ENCODE data around the gene TBCK.

Gene TBCK

DNA sequence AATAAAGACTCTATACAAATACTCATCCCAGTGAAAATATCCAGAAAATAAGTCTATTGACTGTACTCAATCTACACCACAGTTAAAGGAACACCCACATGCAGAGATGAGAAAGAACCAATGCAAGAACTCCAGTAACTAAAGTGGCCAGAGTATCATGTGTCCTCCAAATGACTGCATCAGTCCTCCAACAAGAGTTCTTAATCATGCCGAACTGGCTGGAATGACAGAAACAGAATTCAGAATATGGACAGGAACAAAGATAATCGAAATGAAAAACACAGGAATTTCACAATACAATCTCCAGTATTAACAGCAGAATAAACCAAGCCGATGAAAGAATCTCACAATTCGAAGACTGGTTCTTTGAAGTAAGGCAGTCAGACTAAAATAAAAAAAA, 210.3 kb downstream of the TBCK start:
- Histone ChIP-seq H3K36me3 (ENCODE audit: control insufficient read depth in 1 of 2, insufficient read depth in 2 of 2, low read length in 2 of 2) (peaks cover 6 to 10% of the 10 kb centered on the region in 2 donors), H3K4me3 (ENCODE audit: low read depth in 1 of 2, low read length in 2 of 2) (no peak overlapping the region), H3K27me3 (ENCODE audit: control insufficient read depth in 1 of 2, insufficient read depth in 2 of 2, low read length in 2 of 2) (no peaks in the 10 kb centered on the region), H3K27ac (ENCODE audit: low read depth, low read length) (no peak overlapping the region), H3K4me1 (ENCODE audit: control insufficient read depth in 1 of 2, insufficient read depth in 2 of 2, low read length in 2 of 2) (peaks cover 2 to 6% of the 10 kb centered on the region in 2 donors), H3K9me3 (ENCODE audit: control insufficient read depth in 1 of 2, low read length in 2 of 2) (peaks cover 14 to 15% of the 10 kb centered on the region in 2 donors), H3K9ac (ENCODE audit: low read depth in 1 of 2, low read length in 2 of 2) (no peak overlapping the region)

DNA sequence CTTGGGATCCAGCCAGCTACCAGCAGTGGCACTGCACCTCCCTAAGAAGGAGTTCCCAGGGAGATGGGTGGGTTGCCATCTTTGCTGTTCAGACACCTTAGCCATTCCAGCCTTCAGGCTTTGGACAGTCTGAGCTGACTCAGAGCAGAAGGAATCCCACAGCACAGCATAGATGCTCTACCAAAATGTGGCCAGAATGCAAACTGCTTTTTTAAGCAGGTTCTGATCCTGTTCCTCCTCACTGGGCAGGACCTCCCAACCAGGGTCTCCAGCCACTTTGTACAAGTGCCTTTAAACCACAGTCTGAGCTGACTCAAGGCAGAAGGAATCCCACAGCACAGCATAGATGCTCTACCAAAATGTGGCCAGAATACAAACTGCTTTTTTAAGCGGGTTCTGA, 211.7 kb downstream of the TBCK start:
- Histone ChIP-seq H3K4me1 (ENCODE audit: control insufficient read depth in 1 of 2, insufficient read depth in 2 of 2, low read length in 2 of 2) (peaks cover 2 to 6% of the 10 kb centered on the region in 2 donors), H3K27me3 (ENCODE audit: control insufficient read depth in 1 of 2, insufficient read depth in 2 of 2, low read length in 2 of 2) (no peaks in the 10 kb centered on the region), H3K4me3 (ENCODE audit: low read depth in 1 of 2, low read length in 2 of 2) (no peak overlapping the region), H3K36me3 (ENCODE audit: control insufficient read depth in 1 of 2, insufficient read depth in 2 of 2, low read length in 2 of 2) (peaks cover 2 to 10% of the 10 kb centered on the region in 2 donors), H3K9ac (ENCODE audit: low read depth in 1 of 2, low read length in 2 of 2) (no peak overlapping the region), H3K9me3 (ENCODE audit: control insufficient read depth in 1 of 2, low read length in 2 of 2) (peaks cover 1 to 3% of the 10 kb centered on the region in 2 donors), H3K27ac (ENCODE audit: low read depth, low read length) (no peak overlapping the region)

DNA sequence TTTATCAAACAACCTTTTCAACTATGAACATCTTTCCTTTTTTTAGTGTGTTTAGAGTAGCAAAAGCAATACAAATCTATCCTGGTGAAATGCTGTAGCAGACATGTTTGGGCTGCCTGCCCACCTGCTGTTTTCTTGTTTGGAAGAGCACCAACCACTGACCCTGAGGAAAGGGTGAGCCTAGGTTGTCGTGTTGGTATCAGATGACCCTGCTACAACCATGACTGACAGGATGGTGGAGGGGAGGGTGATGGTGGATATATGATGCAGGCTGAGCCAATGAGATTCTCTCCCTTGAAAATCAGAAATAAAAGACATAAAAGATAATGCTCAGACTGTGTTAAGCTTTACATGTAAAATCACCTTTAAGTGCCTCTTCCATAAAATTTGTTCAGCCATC, 219.6 kb downstream of the TBCK start:
- Histone ChIP-seq H3K9me3 (ENCODE audit: control insufficient read depth in 1 of 2, low read length in 2 of 2) (peaks cover 0 to under 1% of the 10 kb centered on the region in 2 donors), H3K36me3 (ENCODE audit: control insufficient read depth in 1 of 2, insufficient read depth in 2 of 2, low read length in 2 of 2) (peaks cover 0 to 11% of the 10 kb centered on the region in 2 donors), H3K4me1 (ENCODE audit: control insufficient read depth in 1 of 2, insufficient read depth in 2 of 2, low read length in 2 of 2) (no peaks in the 10 kb centered on the region), H3K9ac (ENCODE audit: low read depth in 1 of 2, low read length in 2 of 2) (no peak overlapping the region), H3K27ac (ENCODE audit: low read depth, low read length) (no peak overlapping the region), H3K27me3 (ENCODE audit: control insufficient read depth in 1 of 2, insufficient read depth in 2 of 2, low read length in 2 of 2) (no peaks in the 10 kb centered on the region), H3K4me3 (ENCODE audit: low read depth in 1 of 2, low read length in 2 of 2) (no peak overlapping the region)

DNA sequence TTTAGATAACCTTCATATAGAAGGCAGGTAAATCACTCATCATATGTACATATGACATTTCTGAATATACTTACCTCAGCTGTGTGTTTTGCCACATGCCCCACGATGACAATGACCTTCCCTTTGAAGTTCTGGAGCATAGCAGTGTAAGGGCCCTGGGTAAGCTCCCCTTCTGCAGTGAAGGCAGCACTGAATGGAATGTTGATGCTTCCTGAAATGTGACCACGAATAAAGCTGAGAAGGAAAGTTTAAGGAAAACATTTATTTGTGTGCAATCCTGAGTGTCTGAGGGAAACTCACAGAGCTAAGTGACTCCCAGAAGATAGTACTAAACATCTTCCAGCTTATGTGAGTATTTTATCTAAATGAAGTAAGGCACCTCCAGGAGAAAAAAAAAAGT, 220.6 kb downstream of the TBCK start:
- Histone ChIP-seq H3K36me3 (ENCODE audit: control insufficient read depth in 1 of 2, insufficient read depth in 2 of 2, low read length in 2 of 2) (peaks cover 3 to 20% of the 10 kb centered on the region in 2 donors), H3K9me3 (ENCODE audit: control insufficient read depth in 1 of 2, low read length in 2 of 2) (peaks cover 10% of the 10 kb centered on the region in 2 donors), H3K9ac (ENCODE audit: low read depth in 1 of 2, low read length in 2 of 2) (no peak overlapping the region), H3K4me1 (ENCODE audit: control insufficient read depth in 1 of 2, insufficient read depth in 2 of 2, low read length in 2 of 2) (no peaks in the 10 kb centered on the region), H3K27me3 (ENCODE audit: control insufficient read depth in 1 of 2, insufficient read depth in 2 of 2, low read length in 2 of 2) (no peaks in the 10 kb centered on the region), H3K27ac (ENCODE audit: low read depth, low read length) (no peak overlapping the region), H3K4me3 (ENCODE audit: low read depth in 1 of 2, low read length in 2 of 2) (no peak overlapping the region)

DNA sequence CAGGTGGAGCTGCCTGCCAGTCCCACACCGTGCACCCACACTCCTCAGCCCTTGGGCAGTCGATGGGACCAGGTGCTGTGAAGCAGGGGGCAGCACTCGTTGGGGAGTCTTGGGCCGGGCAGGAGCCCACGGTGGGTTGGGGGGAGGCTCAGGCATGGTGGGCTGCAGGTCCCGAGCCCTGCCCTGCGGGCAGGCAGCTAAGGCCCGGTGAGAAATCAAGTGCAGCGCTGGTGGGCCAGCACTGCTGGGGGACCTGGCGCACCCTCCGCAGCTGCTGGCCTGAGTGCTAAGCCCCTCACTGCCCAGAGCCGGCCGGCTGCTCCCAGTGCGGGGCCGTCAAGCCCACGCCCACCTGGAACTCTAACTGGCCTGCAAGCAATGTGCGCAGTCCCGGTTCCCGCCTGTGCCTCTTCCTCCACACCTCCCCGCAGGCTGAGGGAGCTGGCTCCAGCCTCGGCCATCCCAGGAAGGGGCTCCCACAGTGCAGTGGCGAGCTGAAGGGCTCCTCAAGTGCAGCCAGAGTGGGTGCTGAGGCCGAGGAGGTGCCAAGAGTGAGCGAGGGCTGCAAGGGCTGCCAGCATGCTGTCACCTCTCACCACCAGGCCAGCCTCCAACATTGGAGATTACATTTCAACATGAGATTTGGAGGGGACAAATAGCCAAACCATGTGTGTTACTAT, 223.5 kb downstream of the TBCK start:
- no peak overlapping the region for H3K27ac ChIP-seq (ENCODE audit: low read depth, low read length)
- H3K36me3 ChIP-seq (ENCODE audit: control insufficient read depth in 1 of 2, insufficient read depth in 2 of 2, low read length in 2 of 2): peaks cover 8 to 29% of the 10 kb centered on the region in 2 donors
- peaks cover 15 to 19% of the 10 kb centered on the region in 2 donors for H3K9me3 ChIP-seq (ENCODE audit: control insufficient read depth in 1 of 2, low read length in 2 of 2)
- H3K9ac ChIP-seq (ENCODE audit: low read depth in 1 of 2, low read length in 2 of 2): no peak overlapping the region
- no peaks in the 10 kb centered on the region for H3K4me1 ChIP-seq (ENCODE audit: control insufficient read depth in 1 of 2, insufficient read depth in 2 of 2, low read length in 2 of 2)
- no peak overlapping the region for H3K4me3 ChIP-seq (ENCODE audit: low read depth in 1 of 2, low read length in 2 of 2)
- H3K27me3 ChIP-seq (ENCODE audit: control insufficient read depth in 1 of 2, insufficient read depth in 2 of 2, low read length in 2 of 2): no peaks in the 10 kb centered on the region

DNA sequence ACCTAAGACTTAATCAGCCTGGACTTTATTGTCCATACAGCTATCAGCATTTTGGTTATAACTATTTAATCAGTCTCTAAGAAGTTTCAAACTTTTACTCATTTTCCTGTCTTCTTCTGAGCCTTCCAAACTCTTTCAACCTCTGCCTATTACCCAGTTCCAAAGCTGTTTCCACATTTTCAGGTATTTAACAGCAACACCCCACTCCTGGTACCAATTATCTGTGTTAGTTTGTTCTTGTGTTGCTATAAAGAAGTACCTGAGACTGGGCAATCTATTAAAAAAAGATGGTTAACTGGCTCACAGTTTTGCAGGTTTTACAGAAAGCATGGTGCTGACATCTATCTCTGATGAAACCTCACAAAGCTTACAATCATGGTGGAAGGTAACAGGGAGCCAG, 225.2 kb downstream of the TBCK start:
- Histone ChIP-seq H3K4me3 (ENCODE audit: low read depth in 1 of 2, low read length in 2 of 2) (no peak overlapping the region), H3K9me3 (ENCODE audit: control insufficient read depth in 1 of 2, low read length in 2 of 2) (peaks cover 15 to 20% of the 10 kb centered on the region in 2 donors), H3K9ac (ENCODE audit: low read depth in 1 of 2, low read length in 2 of 2) (no peak overlapping the region), H3K27ac (ENCODE audit: low read depth, low read length) (no peak overlapping the region), H3K27me3 (ENCODE audit: control insufficient read depth in 1 of 2, insufficient read depth in 2 of 2, low read length in 2 of 2) (no peaks in the 10 kb centered on the region), H3K36me3 (ENCODE audit: control insufficient read depth in 1 of 2, insufficient read depth in 2 of 2, low read length in 2 of 2) (peaks cover 8 to 29% of the 10 kb centered on the region in 2 donors), H3K4me1 (ENCODE audit: control insufficient read depth in 1 of 2, insufficient read depth in 2 of 2, low read length in 2 of 2) (no peaks in the 10 kb centered on the region)

DNA sequence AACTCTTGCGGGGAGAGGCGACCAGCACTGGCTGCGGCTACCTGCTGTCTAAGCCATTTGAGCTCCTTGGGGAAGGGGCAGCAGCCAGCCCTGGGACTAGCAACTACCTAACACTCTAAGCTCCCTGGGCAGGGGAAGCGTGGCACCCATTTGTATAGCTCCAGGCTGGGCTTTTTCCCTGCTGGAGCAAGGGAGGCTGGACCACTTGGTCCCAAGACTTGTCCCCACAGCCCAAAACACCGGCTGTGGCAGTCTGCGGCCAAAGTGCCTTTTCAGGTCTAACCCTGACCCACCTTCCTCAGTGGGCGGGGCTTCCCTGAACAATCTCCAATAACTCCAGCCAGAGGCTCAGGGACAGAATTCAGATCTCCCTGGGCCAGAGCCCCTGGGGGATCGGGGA, 232.9 kb downstream of the TBCK start:
- no peak overlapping the region for H3K9ac ChIP-seq (ENCODE audit: low read depth in 1 of 2, low read length in 2 of 2)
- H3K4me1 ChIP-seq (ENCODE audit: control insufficient read depth in 1 of 2, insufficient read depth in 2 of 2, low read length in 2 of 2): no peaks in the 10 kb centered on the region
- H3K27me3 ChIP-seq (ENCODE audit: control insufficient read depth in 1 of 2, insufficient read depth in 2 of 2, low read length in 2 of 2): no peaks in the 10 kb centered on the region
- H3K4me3 ChIP-seq (ENCODE audit: low read depth in 1 of 2, low read length in 2 of 2): no peak overlapping the region
- no peak overlapping the region for H3K27ac ChIP-seq (ENCODE audit: low read depth, low read length)
- H3K9me3 ChIP-seq (ENCODE audit: control insufficient read depth in 1 of 2, low read length in 2 of 2): peaks cover 0 to 15% of the 10 kb centered on the region in 2 donors
- H3K36me3 ChIP-seq (ENCODE audit: control insufficient read depth in 1 of 2, insufficient read depth in 2 of 2, low read length in 2 of 2): no peaks in the 10 kb centered on the region

DNA sequence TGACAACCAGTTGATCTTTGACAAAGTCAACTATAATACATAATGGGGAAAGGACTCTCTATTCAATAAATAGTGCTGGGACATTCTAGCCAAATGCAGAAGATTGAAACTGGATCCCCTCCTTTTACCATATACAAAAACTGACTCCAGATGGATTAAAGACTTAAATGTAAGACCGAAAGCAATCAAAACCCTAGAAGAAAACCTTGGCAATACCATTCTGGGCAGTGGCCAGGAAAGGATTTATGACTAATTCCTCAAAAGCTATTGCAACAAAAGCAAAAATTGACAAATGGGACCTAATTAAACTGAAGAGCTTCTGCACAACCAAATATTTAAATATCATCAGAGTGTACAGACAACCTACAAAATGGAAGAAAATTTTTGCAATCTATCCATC, 235.6 kb downstream of the TBCK start:
- Histone ChIP-seq H3K27me3 (ENCODE audit: control insufficient read depth in 1 of 2, insufficient read depth in 2 of 2, low read length in 2 of 2) (no peaks in the 10 kb centered on the region), H3K36me3 (ENCODE audit: control insufficient read depth in 1 of 2, insufficient read depth in 2 of 2, low read length in 2 of 2) (peaks cover 10 to 12% of the 10 kb centered on the region in 2 donors), H3K4me3 (ENCODE audit: low read depth in 1 of 2, low read length in 2 of 2) (no peak overlapping the region), H3K27ac (ENCODE audit: low read depth, low read length) (no peak overlapping the region), H3K4me1 (ENCODE audit: control insufficient read depth in 1 of 2, insufficient read depth in 2 of 2, low read length in 2 of 2) (no peaks in the 10 kb centered on the region), H3K9ac (ENCODE audit: low read depth in 1 of 2, low read length in 2 of 2) (no peak overlapping the region), H3K9me3 (ENCODE audit: control insufficient read depth in 1 of 2, low read length in 2 of 2) (peaks cover 10 to 29% of the 10 kb centered on the region in 2 donors)

DNA sequence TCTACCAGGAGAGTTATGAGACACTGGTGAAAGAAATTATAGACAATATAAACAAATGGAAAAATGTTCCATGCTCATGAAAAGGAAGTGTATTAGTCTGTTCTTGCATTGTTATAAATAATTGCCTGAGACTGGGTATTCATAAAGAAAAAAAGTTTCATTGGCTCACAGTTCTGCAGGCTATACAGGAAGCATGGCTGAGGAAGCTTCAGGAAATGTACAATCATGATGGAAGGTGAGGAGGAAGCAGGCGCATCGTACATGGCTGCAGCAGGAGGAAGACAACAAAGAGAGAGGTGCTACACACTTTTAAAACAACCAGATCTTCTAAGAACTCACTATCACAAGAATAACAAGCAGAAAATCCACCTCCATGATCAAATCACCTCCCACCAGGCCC, 236.4 kb downstream of the TBCK start:
- H3K4me3 ChIP-seq (ENCODE audit: low read depth in 1 of 2, low read length in 2 of 2): no peak overlapping the region
- no peak overlapping the region for H3K27ac ChIP-seq (ENCODE audit: low read depth, low read length)
- H3K36me3 ChIP-seq (ENCODE audit: control insufficient read depth in 1 of 2, insufficient read depth in 2 of 2, low read length in 2 of 2): peaks cover 10 to 12% of the 10 kb centered on the region in 2 donors
- H3K9me3 ChIP-seq (ENCODE audit: control insufficient read depth in 1 of 2, low read length in 2 of 2): peaks cover 10 to 29% of the 10 kb centered on the region in 2 donors
- H3K9ac ChIP-seq (ENCODE audit: low read depth in 1 of 2, low read length in 2 of 2): no peak overlapping the region
- no peaks in the 10 kb centered on the region for H3K27me3 ChIP-seq (ENCODE audit: control insufficient read depth in 1 of 2, insufficient read depth in 2 of 2, low read length in 2 of 2)
- no peaks in the 10 kb centered on the region for H3K4me1 ChIP-seq (ENCODE audit: control insufficient read depth in 1 of 2, insufficient read depth in 2 of 2, low read length in 2 of 2)

DNA sequence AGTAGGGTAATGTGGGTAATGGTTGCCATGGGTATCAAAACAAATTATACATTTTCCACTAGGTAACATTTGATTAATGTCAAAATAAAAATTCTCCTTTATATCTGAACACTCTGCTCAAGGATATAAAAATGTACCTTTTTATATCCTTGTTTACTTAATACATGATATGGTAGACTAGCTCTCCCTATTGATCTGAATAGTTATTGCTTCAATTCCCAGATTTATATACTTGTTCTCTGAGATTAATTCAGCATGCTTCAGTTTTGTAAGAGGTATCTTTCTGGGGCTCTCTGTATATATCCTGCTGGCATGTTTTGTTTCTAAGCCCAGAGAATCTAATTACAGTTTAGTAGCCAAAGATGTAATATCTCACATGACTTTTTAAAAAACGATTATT, 251.0 kb downstream of the TBCK start:
- no peak overlapping the region for H3K27ac ChIP-seq (ENCODE audit: low read depth, low read length)
- no peak overlapping the region for H3K4me3 ChIP-seq (ENCODE audit: low read depth in 1 of 2, low read length in 2 of 2)
- H3K36me3 ChIP-seq (ENCODE audit: control insufficient read depth in 1 of 2, insufficient read depth in 2 of 2, low read length in 2 of 2): no peaks in the 10 kb centered on the region
- no peak overlapping the region for H3K9ac ChIP-seq (ENCODE audit: low read depth in 1 of 2, low read length in 2 of 2)
- peaks cover 0 to 5% of the 10 kb centered on the region in 2 donors for H3K4me1 ChIP-seq (ENCODE audit: control insufficient read depth in 1 of 2, insufficient read depth in 2 of 2, low read length in 2 of 2)
- H3K9me3 ChIP-seq (ENCODE audit: control insufficient read depth in 1 of 2, low read length in 2 of 2): no peaks in the 10 kb centered on the region
- H3K27me3 ChIP-seq (ENCODE audit: control insufficient read depth in 1 of 2, insufficient read depth in 2 of 2, low read length in 2 of 2): no peaks in the 10 kb centered on the region
